IMR-90 (cell line): ENCODE results near the gene CTPS1. TPM values are rescaled to one million over a fixed set of nuclear protein-coding genes. Genes with fewer than 3 reads are reported as not detected.

Experiments
- ATAC-seq: fragments of 200-7000 bp; cut with Tn5 transposase; 2 replicates; pipeline ENCODE4 v1.9.1; 2020; ENCODE audit warnings: low read depth, mild to moderate bottlenecking, moderate library complexity
- BruUV-seq: library from RNA; stranded (reverse); fragments of 400-500 nt; replicated peaks from 2 replicates; lab custom pipeline; 2021; lab: Mats Ljungman, UMichigan
- CTCF ChIA-PET: fragments of 300-600 bp; formaldehyde crosslinking; extraction: SDS; loops from one replicate; lab custom pipeline; 2021; ENCODE audit warnings: antibody characterized with exemption; lab: Yijun Ruan, JAX
- POLR2A ChIA-PET: fragments of 300-600 bp; sonication (Branson Sonifier 250); formaldehyde crosslinking; loops from one replicate; lab custom pipeline; 2022; ENCODE audit warnings: antibody characterized with exemption; ENCODE audit not compliant: unreplicated experiment; lab: Charles Lee
- DNase-seq: peaks from one replicate; pipeline ENCODE4 v3.0.0; 2013
- H2AFZ ChIP-seq: replicated peaks from 2 replicates; pipeline ENCODE3; 2013; ENCODE audit warnings: low read length, mild to moderate bottlenecking; ENCODE audit not compliant: poor library complexity
- H2AK5ac ChIP-seq: 2 replicates; pipeline ENCODE4 v1.6.1; 2013; ENCODE audit warnings: low read depth, low read length, inconsistent platforms
- H2AK9ac ChIP-seq: replicated peaks from 2 replicates; pipeline ENCODE3; 2013; ENCODE audit warnings: mild to moderate bottlenecking, low read depth, low read length, moderate library complexity; ENCODE audit not compliant: poor library complexity
- H2BK120ac ChIP-seq: 2 replicates; pipeline ENCODE4 v1.6.1; 2013; ENCODE audit warnings: low read depth, low read length, inconsistent platforms
- H2BK15ac ChIP-seq: 3 replicates; pipeline ENCODE4 v1.6.1; 2013; ENCODE audit warnings: low read depth, low read length, inconsistent platforms
- H2BK20ac ChIP-seq: 2 replicates; pipeline ENCODE4 v1.6.1; 2013; ENCODE audit warnings: low read depth, mild to moderate bottlenecking, inconsistent platforms, low read length, moderate library complexity
- H2BK5ac ChIP-seq: 2 replicates; pipeline ENCODE4 v1.6.1; 2013; ENCODE audit warnings: mild to moderate bottlenecking, low read depth, low read length, inconsistent platforms; ENCODE audit not compliant: poor library complexity, severe bottlenecking
- H3K14ac ChIP-seq: replicated peaks from 2 replicates; pipeline ENCODE4 v1.6.1; 2013; ENCODE audit warnings: low read depth, low read length, inconsistent platforms
- H3K18ac ChIP-seq: 2 replicates; pipeline ENCODE4 v1.6.1; 2013; ENCODE audit warnings: low read depth, low read length, control low read depth
- H3K23ac ChIP-seq: 2 replicates; pipeline ENCODE4 v1.6.1; 2013; ENCODE audit warnings: low read depth, low read length, inconsistent platforms
- H3K27ac ChIP-seq: 2 replicates; pipeline ENCODE4 v1.5.1; 2013; ENCODE audit warnings: mild to moderate bottlenecking, control low read depth, low read length; ENCODE audit not compliant: insufficient read depth
- H3K27me3 ChIP-seq: 2 replicates; pipeline ENCODE4 v1.6.1; 2013; ENCODE audit warnings: low read length; ENCODE audit not compliant: control insufficient read depth, insufficient read depth
- H3K36me3 ChIP-seq: 2 replicates; pipeline ENCODE4 v1.6.1; 2013; ENCODE audit warnings: low read length, mixed read lengths; ENCODE audit not compliant: control insufficient read depth, insufficient read depth
- H3K4ac ChIP-seq: 2 replicates; pipeline ENCODE4 v1.6.1; 2013; ENCODE audit warnings: low read depth, low read length, inconsistent platforms
- H3K4me1 ChIP-seq: 2 replicates; pipeline ENCODE4 v1.6.1; 2013; ENCODE audit warnings: low read length, mixed read lengths; ENCODE audit not compliant: control insufficient read depth, insufficient read depth
- H3K4me2 ChIP-seq: 2 replicates; pipeline ENCODE4 v1.6.1; 2013; ENCODE audit warnings: low read depth, mild to moderate bottlenecking, control low read depth, low read length, moderate library complexity
- H3K4me3 ChIP-seq: 2 replicates; pipeline ENCODE4 v1.5.1; 2013; ENCODE audit warnings: low read depth, mild to moderate bottlenecking, control low read depth, low read length, moderate library complexity; ENCODE audit not compliant: insufficient read depth
- H3K56ac ChIP-seq: 2 replicates; pipeline ENCODE4 v1.6.1; 2013; ENCODE audit warnings: low read length, inconsistent platforms; ENCODE audit not compliant: insufficient read depth; ENCODE audit errors: extremely low read depth
- H3K79me1 ChIP-seq, 2 experiments: 2 replicates each; pipeline ENCODE4 v1.6.1; 2013; ENCODE audit warnings: low read length in 2 of 2, inconsistent platforms in 1 of 2, low read depth in 1 of 2
- H3K9ac ChIP-seq: 2 replicates; pipeline ENCODE4 v1.6.1; 2013; ENCODE audit warnings: low read depth, low read length, control low read depth
- H3K9me1 ChIP-seq: 2 replicates; pipeline ENCODE4 v1.6.1; 2013; ENCODE audit warnings: low read length, inconsistent platforms; ENCODE audit not compliant: insufficient read depth
- H3K9me3 ChIP-seq: 2 replicates; pipeline ENCODE4 v1.6.1; 2013; ENCODE audit warnings: low read length; ENCODE audit not compliant: control insufficient read depth, insufficient read depth
- H4K20me1 ChIP-seq: 2 replicates; pipeline ENCODE4 v1.6.1; 2013; ENCODE audit warnings: low read length, inconsistent platforms; ENCODE audit not compliant: insufficient read depth
- H4K5ac ChIP-seq: 2 replicates; pipeline ENCODE4 v1.6.1; 2013; ENCODE audit warnings: mild to moderate bottlenecking, low read depth, low read length, control low read depth
- H4K8ac ChIP-seq, 2 experiments: 2 replicates each; pipeline ENCODE4 v1.6.1; 2013; ENCODE audit warnings: low read depth in 2 of 2, low read length in 2 of 2, control low read depth in 1 of 2, inconsistent platforms in 1 of 2
- H4K91ac ChIP-seq: 2 replicates; pipeline ENCODE4 v1.6.1; 2013; ENCODE audit warnings: low read depth, low read length, inconsistent platforms; ENCODE audit not compliant: insufficient read depth
- BHLHE40 ChIP-seq: fragments of 150-350 bp; IDR thresholded peaks from 2 replicates; pipeline ENCODE4 v1.6.1; 2016; ENCODE audit warnings: mild to moderate bottlenecking, low read depth, low read length
- CEBPB ChIP-seq: IDR thresholded peaks from 2 replicates; pipeline ENCODE4 v1.6.1; 2012; ENCODE audit warnings: low read depth, low read length, improper control_type of control experiment
- CHD1 ChIP-seq: IDR thresholded peaks from 2 replicates; pipeline ENCODE4 v1.6.1; 2012; ENCODE audit warnings: low read depth, low read length, improper control_type of control experiment
- CTCF ChIP-seq: conservative IDR thresholded peaks from 2 replicates; pipeline ENCODE4 v1.5.1; 2012; ENCODE audit warnings: mild to moderate bottlenecking, low read depth, low read length, improper control_type of control experiment
- ELK1 ChIP-seq: fragments of 150-350 bp; IDR thresholded peaks from 2 replicates; pipeline ENCODE4 v1.6.1; 2016; ENCODE audit warnings: low read depth, mild to moderate bottlenecking, low read length, moderate library complexity, borderline replicate concordance
- FOS ChIP-seq: fragments of 150-350 bp; IDR thresholded peaks from 2 replicates; pipeline ENCODE4 v1.6.1; 2016; ENCODE audit warnings: low read depth, low read length
- MAFK ChIP-seq: IDR thresholded peaks from 2 replicates; pipeline ENCODE4 v1.6.1; 2012; ENCODE audit warnings: low read depth, low read length, improper control_type of control experiment
- MAZ ChIP-seq: IDR thresholded peaks from 2 replicates; pipeline ENCODE4 v1.6.1; 2012; ENCODE audit warnings: low read depth, mild to moderate bottlenecking, low read length, improper control_type of control experiment, moderate library complexity, borderline replicate concordance
- MXI1 ChIP-seq: IDR thresholded peaks from 2 replicates; pipeline ENCODE4 v1.6.1; 2012; ENCODE audit warnings: low read depth, mild to moderate bottlenecking, low read length, moderate library complexity, borderline replicate concordance
- NFE2L2 ChIP-seq: fragments of 150-350 bp; IDR thresholded peaks from 2 replicates; pipeline ENCODE4 v1.6.1; 2016; ENCODE audit warnings: low read depth, mild to moderate bottlenecking, low read length
- POLR2A ChIP-seq: IDR thresholded peaks from 2 replicates; pipeline ENCODE4 v1.6.1; 2012; ENCODE audit warnings: mild to moderate bottlenecking, low read depth, low read length
- RAD21 ChIP-seq: IDR thresholded peaks from 2 replicates; pipeline ENCODE4 v1.6.1; 2012; ENCODE audit warnings: low read length, improper control_type of control experiment
- RCOR1 ChIP-seq: IDR thresholded peaks from 2 replicates; pipeline ENCODE4 v1.6.1; 2012; ENCODE audit warnings: mild to moderate bottlenecking, low read length, improper control_type of control experiment; ENCODE audit not compliant: insufficient replicate concordance
- RFX5 ChIP-seq: IDR thresholded peaks from 2 replicates; pipeline ENCODE4 v1.8.0; 2012; ENCODE audit warnings: low read depth, mild to moderate bottlenecking, low read length, moderate library complexity
- SMC3 ChIP-seq: fragments of 150-350 bp; IDR thresholded peaks from 2 replicates; pipeline ENCODE4 v1.6.1; 2016; ENCODE audit warnings: low read depth, mild to moderate bottlenecking, antibody characterized with exemption, low read length, moderate library complexity
- USF2 ChIP-seq: fragments of 150-350 bp; IDR thresholded peaks from 2 replicates; pipeline ENCODE4 v1.6.1; 2017; ENCODE audit warnings: mild to moderate bottlenecking, antibody characterized with exemption, low read length, low read depth
- WGBS, 2 experiments: methylation state at CpG; one replicate each; pipeline versions ENCODE4 v1.1.5 to v1.1.7; 2013; ENCODE audit warnings: missing lambda C conversion rate in 2 of 2; ENCODE audit not compliant: insufficient read length in 1 of 2; ENCODE audit errors: extremely low coverage in 2 of 2; 5-methylcytosine and 5-hydroxymethylcytosine counted together
- dilution Hi-C: fragments of 300-500 bp; cut with HindIII; formaldehyde crosslinking; loops from one replicate; pipeline ENCODE4 v1.14.3; 2018; ENCODE audit warnings: low sequenced_read_pairs; ENCODE audit not compliant: unreplicated experiment
- in situ Hi-C: fragments of 300-500 bp; cut with MboI; formaldehyde crosslinking; loops from 3 replicates; pipeline ENCODE4 v1.14.3; 2019; ENCODE audit warnings: low sequenced_read_pairs, inconsistent platforms, mixed read lengths
- intact Hi-C: fragments of 100-400 bp; cut with micrococcal nuclease; formaldehyde crosslinking; loops from 2 replicates; pipeline ENCODE4 v1.10.0; 2022
- polyA plus RNA-seq, 3 experiments: library from polyadenylated mRNA; depleted of rRNA; stranded (reverse); fragments of >200 nt; gene quantifications; 2 replicates each; pipeline ENCODE4 v1.2.3, GENCODE V29; 2012; ENCODE audit warnings: low replicate concordance in 1 of 3
- total RNA-seq: library from RNA; depleted of rRNA; stranded (reverse); fragments of >200 nt; gene quantifications from 2 replicates; pipeline ENCODE4 v1.2.3, GENCODE V29; 2012

The CTPS1 gene
- total and polyA plus RNA-seq, 2 of the 4 experiments (the other 2 are of a cell fraction), result 40.4 to 41.0 TPM

- Histone ChIP-seq H4K91ac (peak overlapping the region; percentile 48), H3K27ac (peak overlapping the region; percentile 70), H3K27me3 (no peaks in the 10 kb centered on the region), H3K4me2 (peak overlapping the region; percentile 90), H2AK9ac (peak overlapping the region; percentile 98), H2AFZ (peak overlapping the region; percentile 93), H3K9ac (peak overlapping the region; percentile 63), H3K79me1 (peaks cover 4 to 47% of the 10 kb centered on the region in 2 experiments), H3K23ac (peak overlapping the region; percentile 55; the same call in 1 of the 2 replicates), H3K56ac (0 out of 2 replicates have a peak overlapping the region, but pooled peaks have one; percentile 25), H3K4ac (peak overlapping the region; percentile 42), H3K4me1 (peaks cover 18% of the 10 kb centered on the region), H3K9me3 (no peaks in the 10 kb centered on the region), H3K14ac (peak overlapping the region; percentile 80), H3K18ac (no peak overlapping the region), H3K36me3 (no peaks in the 10 kb centered on the region; the same call in 1 of the 2 replicates), H2BK5ac (peak overlapping the region; percentile 69), H4K20me1 (peaks cover 28% of the 10 kb centered on the region), H2BK120ac (no peak overlapping the region), H3K9me1 (peaks cover 20% of the 10 kb centered on the region), H2BK20ac (no peak overlapping the region), H3K4me3 (peak overlapping the region; percentile 67), H4K5ac (no peak overlapping the region), H2AK5ac (peak overlapping the region; percentile 41), H4K8ac (peak overlapping the region; percentile 17 to 79; a peak in 2 of 4 replicates), H2BK15ac (no peak overlapping the region)
- ChIA-PET CTCF (interaction anchor here (0.7 to 1.6 kb wide), 2 partner anchors 23 kb away, joined by 3 to 5 read pairs; no protein-coding TSS in a partner anchor), POLR2A (interaction anchor here (0.6 kb wide), 1 partner anchor 213 kb away, joined by 6 read pairs; no protein-coding TSS in a partner anchor)
- dilution Hi-C loops (no loop called here), in situ Hi-C loops (no loop called here), intact Hi-C loops (no loop called here)
- TF ChIP-seq MAFK (no peak), RCOR1 (no peak), SMC3 (no peak), MXI1 (no peak), RFX5 (no peak), FOS (no peak), RAD21 (no peak), USF2 (no peak), BHLHE40 (no peak), NFE2L2 (no peak), MAZ (no peak), CEBPB (no peak), POLR2A (no peak), CHD1 (no peak), ELK1 (no peak), CTCF (no peak)
- DNase-seq (no peak), ATAC-seq (peak; percentile 16)
- WGBS, 2 experiments, result 0% methylated on average over 13 of the region's 50 CpGs; no CpG with 5 or more reads in 1 of the 2 experiments
- BruUV-seq, result no TSS peak
Measured at GRCh38 chr1:40980068-40980452, 564 bp downstream of the CTPS1 start.
